HUES6 (cell line): ENCODE results near the gene BRF1.
"Not testable (repeated sequence)": the region's sequence is repeated elsewhere in the genome, so short reads cannot be mapped to it uniquely, and the experiment has no call there.

Source experiments
- H3K27ac ChIP-seq: 2 replicates; pipeline ENCODE4 v1.7.0; 2013; ENCODE audit warnings: low read depth, mild to moderate bottlenecking, low read length, inconsistent platforms
- H3K27me3 ChIP-seq: 2 replicates; pipeline ENCODE4 v1.6.1; 2013; ENCODE audit warnings: low read length; ENCODE audit not compliant: control insufficient read depth, insufficient read depth
- H3K36me3 ChIP-seq: 2 replicates; pipeline ENCODE4 v1.6.1; 2013; ENCODE audit warnings: low read length; ENCODE audit not compliant: control insufficient read depth, insufficient read depth
- H3K4me1 ChIP-seq: 2 replicates; pipeline ENCODE4 v1.6.1; 2013; ENCODE audit warnings: low read length; ENCODE audit not compliant: control insufficient read depth, insufficient read depth
- H3K4me3 ChIP-seq: 2 replicates; pipeline ENCODE4 v1.5.1; 2013; ENCODE audit warnings: low read depth, low read length
- H3K9ac ChIP-seq: one replicate; pipeline ENCODE4 v1.6.1; 2013; ENCODE audit warnings: mild to moderate bottlenecking, low read length
- H3K9me3 ChIP-seq: 2 replicates; pipeline ENCODE4 v1.6.1; 2013; ENCODE audit warnings: low read depth, low read length; ENCODE audit not compliant: control insufficient read depth, insufficient read depth

The BRF1 gene

GRCh38 chr14:105337966-105338741, 37.4 kb upstream of the BRF1 start:
- H3K36me3 ChIP-seq = no peaks in the 10 kb centered on the region
- no peak overlapping the region for H3K27ac ChIP-seq
- no peaks in the 10 kb centered on the region for H3K9me3 ChIP-seq
- H3K4me3 ChIP-seq = no peak overlapping the region
- no peak overlapping the region for H3K9ac ChIP-seq
- no peaks in the 10 kb centered on the region; the same call in 1 of the 2 replicates for H3K4me1 ChIP-seq
- H3K27me3 ChIP-seq = no peaks in the 10 kb centered on the region

- Histone ChIP-seq H3K4me1 (no peaks in the 10 kb centered on the region), H3K36me3 (no peaks in the 10 kb centered on the region), H3K27me3 (no peaks in the 10 kb centered on the region), H3K4me3 (no peak overlapping the region), H3K27ac (no peak overlapping the region), H3K9ac (no peak overlapping the region), H3K9me3 (no peaks in the 10 kb centered on the region)
Observed at GRCh38 chr14:105337433-105337832, 36.6 kb upstream of the BRF1 start.

DNA sequence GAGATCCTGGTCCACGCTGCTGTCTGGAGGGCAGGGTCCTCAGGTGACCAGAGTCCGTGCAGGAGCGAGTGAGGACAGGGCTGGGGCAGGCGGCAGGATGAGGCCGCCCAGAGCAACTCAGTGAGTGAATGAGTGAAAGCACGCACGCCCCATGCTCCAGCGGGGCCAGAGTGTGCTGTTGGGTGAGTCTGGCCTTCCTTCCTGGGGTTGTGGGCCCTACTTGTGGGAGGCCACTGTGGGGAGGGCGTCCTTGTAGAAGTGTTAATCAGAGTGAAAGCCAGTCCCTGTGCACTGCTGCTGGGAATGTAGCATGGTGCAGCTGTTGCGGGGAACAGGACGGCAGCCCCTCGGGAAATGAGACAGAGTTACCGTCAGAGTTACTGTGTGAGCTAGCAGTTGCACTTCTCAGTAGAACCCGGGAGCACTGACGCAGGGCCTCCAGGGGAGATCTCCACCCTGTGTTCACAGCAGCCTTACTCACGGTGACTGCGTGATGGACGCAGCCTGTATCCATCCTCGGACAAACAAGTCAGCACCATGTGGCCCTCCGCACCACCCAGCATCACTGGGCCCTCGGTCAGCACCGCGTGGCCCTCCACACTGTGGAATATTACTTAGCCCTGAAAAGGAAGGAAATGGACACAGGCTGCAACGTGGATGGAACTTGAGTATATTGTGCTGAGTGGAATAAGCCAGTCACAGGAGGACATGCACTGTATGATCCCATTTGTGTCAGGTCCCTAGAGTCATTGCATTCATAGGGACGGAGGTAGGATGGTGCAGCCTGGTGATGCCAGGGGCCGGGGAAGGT, 35.9 kb upstream of the BRF1 start:
- Histone ChIP-seq H3K27ac (no peak overlapping the region), H3K4me1 (no peaks in the 10 kb centered on the region), H3K9me3 (0 out of 2 replicates have a peak, but pooled peaks cover under 1% of the 10 kb centered on the region), H3K27me3 (no peaks in the 10 kb centered on the region), H3K36me3 (no peaks in the 10 kb centered on the region), H3K9ac (no peak overlapping the region), H3K4me3 (no peak overlapping the region)

DNA sequence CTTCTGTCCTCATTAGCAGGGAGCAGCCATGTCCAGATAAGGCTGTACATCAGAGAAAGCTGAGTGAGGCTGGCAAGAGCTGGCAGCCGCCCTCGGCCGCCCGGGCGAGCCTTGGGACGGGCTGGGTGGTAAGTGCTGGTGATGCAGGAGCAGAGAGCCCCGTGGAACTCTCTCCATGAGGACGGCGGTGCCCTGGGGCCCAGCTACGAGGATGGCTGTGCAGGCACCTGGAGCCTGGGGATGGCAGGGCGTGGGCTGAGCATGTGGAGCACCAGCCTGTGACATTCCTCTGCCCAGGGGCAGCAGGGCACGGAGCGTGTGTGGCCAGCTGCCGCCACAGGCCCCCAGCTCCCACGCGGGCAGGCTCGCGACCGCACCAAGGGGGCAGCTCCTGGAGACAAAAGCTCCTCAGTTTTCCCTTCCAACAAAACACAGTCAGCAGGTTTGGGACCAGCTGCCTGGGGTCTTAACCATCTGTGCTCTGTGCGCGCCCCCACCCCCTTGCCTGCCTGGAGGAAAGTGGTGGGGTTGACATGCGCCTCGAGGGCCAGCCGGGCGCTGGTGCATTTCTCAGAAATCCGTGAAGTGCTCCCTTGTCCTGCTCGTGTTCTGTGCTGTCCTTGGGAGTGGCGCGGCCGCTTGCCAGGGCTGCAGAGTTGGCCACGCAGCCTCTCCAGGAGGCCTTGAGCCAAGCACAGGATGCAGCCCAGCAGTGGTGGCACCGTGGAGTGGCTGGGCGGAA, 35.1 kb upstream of the BRF1 start:
- H3K9me3 ChIP-seq = 0 out of 2 replicates have a peak, but pooled peaks cover 4% of the 10 kb centered on the region
- H3K36me3 ChIP-seq = no peaks in the 10 kb centered on the region
- no peak overlapping the region for H3K27ac ChIP-seq
- no peak overlapping the region for H3K4me3 ChIP-seq
- no peak overlapping the region for H3K9ac ChIP-seq
- H3K27me3 ChIP-seq = no peaks in the 10 kb centered on the region
- H3K4me1 ChIP-seq = no peaks in the 10 kb centered on the region

DNA sequence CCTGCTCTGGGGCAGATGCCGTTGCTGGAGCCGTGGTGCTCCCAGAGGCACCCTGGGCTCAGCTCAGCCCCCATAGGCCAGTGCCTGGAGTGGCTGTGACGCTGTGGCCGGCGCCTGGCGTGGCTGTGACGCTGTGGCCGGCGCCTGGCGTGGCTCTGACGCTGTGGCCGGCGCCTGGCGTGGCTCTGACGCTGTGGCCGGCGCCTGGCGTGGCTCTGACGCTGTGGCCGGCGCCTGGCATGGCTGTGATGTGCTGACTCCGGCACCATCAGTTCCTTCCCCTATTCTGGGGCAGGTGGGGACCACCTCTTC, 34.4 kb upstream of the BRF1 start:
- not testable (repeated sequence) for H3K36me3 ChIP-seq, H3K27me3 ChIP-seq, H3K27ac ChIP-seq, H3K4me1 ChIP-seq, H3K9ac ChIP-seq, H3K4me3 ChIP-seq, H3K9me3 ChIP-seq

DNA sequence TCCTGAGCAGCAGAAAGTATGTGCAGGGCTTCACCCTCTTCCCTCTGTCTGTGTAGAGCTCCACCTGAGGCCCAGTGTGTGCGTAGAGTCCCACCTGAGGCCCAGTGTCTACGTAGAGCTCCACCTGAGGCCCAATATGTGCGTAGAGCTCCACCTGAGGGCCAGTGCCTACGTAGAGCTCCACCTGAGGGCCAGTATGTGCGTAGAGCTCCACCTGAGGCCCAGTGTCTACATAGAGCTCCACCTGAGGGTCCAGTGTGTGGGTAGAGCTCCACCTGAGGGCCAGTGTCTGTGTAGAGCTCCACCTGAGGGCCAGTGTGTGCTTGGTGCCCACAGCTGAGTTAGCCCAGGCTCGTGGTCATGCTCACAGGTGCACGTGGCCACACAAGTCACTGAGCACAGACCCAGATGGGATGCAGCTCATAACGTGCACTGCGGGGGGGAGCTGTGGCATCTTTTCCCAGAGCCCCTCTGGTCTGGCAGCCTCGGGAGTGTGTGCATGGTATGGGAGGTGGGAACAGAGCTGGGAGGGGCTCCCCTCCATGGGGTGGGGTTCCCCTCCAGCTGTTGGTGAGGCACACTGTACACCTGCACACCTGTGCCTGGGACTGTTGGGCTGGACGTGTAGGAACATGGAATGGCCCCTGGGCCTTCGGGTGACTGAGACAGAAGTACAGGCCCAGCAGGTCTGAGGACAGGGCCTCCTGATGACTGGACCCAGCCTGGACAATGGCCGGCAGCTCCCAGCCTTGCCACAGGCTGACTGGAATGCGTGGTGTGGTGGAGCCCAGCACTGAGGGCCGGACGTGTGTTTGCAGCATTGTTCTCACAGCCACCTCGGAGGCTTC, 33.8 kb upstream of the BRF1 start:
- Histone ChIP-seq H3K4me1 (peaks cover 7% of the 10 kb centered on the region), H3K4me3 (no peak overlapping the region), H3K9ac (no peak overlapping the region), H3K9me3 (0 out of 2 replicates have a peak, but pooled peaks cover 4% of the 10 kb centered on the region), H3K27ac (no peak overlapping the region), H3K36me3 (no peaks in the 10 kb centered on the region), H3K27me3 (no peaks in the 10 kb centered on the region)

GRCh38 chr14:105333613-105334364, 33.0 kb upstream of the BRF1 start:
- Histone ChIP-seq H3K9ac (no peak overlapping the region), H3K4me3 (no peak overlapping the region), H3K4me1 (peaks cover 9% of the 10 kb centered on the region), H3K9me3 (0 out of 2 replicates have a peak, but pooled peaks cover 4% of the 10 kb centered on the region), H3K27ac (no peak overlapping the region), H3K27me3 (no peaks in the 10 kb centered on the region), H3K36me3 (no peaks in the 10 kb centered on the region)

DNA sequence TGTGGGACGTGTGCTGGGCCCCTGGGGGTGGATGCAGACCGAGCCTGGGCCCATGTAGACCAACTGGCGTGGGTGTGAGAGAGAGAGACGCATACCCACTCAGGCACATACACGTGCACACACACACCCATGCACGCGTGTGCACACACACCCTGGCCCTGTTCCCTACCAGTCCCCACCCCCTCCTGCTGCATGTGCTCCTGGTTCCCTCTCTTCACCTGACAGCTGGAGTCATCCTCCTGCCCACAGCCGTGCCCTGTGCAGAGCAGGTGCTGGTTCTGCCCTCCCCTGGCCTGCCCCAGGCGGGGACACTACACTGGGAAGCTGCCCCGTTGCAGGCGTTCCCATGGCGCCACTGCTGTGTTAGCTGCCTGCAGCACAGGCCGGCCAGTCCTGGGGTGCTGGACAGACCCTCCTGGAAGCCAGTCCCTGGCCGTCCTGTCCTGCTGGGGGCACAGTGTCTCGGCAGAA, 32.3 kb upstream of the BRF1 start:
- Histone ChIP-seq H3K4me1 (peaks cover 17% of the 10 kb centered on the region), H3K4me3 (no peak overlapping the region), H3K27ac (no peak overlapping the region), H3K36me3 (no peaks in the 10 kb centered on the region), H3K9me3 (0 out of 2 replicates have a peak, but pooled peaks cover 4% of the 10 kb centered on the region), H3K9ac (no peak overlapping the region), H3K27me3 (no peaks in the 10 kb centered on the region)

DNA sequence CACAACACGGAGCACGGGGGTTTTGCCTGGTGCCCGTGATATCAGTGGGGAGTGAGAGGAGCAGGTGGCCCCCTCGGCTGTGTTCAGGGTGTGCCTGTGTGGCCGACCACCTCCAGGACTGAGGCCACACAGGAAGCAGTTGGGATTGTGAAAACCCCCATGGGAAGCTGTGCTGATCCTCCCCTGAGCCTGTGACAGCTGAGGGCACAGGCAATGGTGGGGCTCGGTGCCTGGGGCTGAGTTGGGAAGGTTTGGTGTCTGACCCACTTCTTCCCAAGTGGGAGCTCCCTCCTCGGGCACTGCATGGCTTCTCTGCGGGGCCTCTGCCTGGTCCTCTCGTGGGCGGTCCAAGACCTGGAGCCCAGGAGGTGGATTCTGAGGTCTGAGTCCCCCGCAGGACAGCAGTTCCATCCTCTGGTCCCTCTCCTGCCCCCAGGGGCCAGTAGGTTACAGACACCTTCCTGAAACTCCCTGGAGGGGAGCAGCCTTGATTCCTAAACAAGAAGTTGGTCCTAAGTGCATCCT, 31.6 kb upstream of the BRF1 start:
- H3K9me3 ChIP-seq = 0 out of 2 replicates have a peak, but pooled peaks cover 4% of the 10 kb centered on the region
- H3K4me3 ChIP-seq = no peak overlapping the region
- H3K27me3 ChIP-seq = no peaks in the 10 kb centered on the region
- no peak overlapping the region for H3K27ac ChIP-seq
- H3K9ac ChIP-seq = no peak overlapping the region
- H3K36me3 ChIP-seq = no peaks in the 10 kb centered on the region
- H3K4me1 ChIP-seq = peaks cover 23% of the 10 kb centered on the region
